Bronchial epithelial cell (primary cell): ENCODE measurements around the gene CYP4F12. TPM values are rescaled to one million over a fixed set of nuclear protein-coding genes. Genes with fewer than 3 reads are reported as not detected.

ENCODE experiments used
- total RNA-seq: library from RNA; depleted of rRNA; stranded (reverse); fragments of >200 nt; gene quantifications from 2 replicates; pipeline ENCODE4 v1.2.1, GENCODE V29; 2014

CYP4F12 gene
- total RNA-seq, 1 donor from 2014 or later: 2.6 TPM

Other genes starting within 250 kb of the CYP4F12 start
- 2.4 and 4.2 TPM in 2 replicates for gene WIZ, start 223.1 kb upstream of the CYP4F12 start, total RNA-seq
- gene RASAL3, start 208.5 kb upstream of the CYP4F12 start, total RNA-seq: not detected in 2 replicates
- gene PGLYRP2, start 193.6 kb upstream of the CYP4F12 start, total RNA-seq: not detected in 2 replicates
- gene CYP4F22, start 164.6 kb upstream of the CYP4F12 start, total RNA-seq: 0.13 TPM in 1 of 2 replicates, not detected in the other
- gene CYP4F8, start 57.9 kb upstream of the CYP4F12 start, total RNA-seq: not detected in 2 replicates
- 2.9 and 3.2 TPM in 2 replicates for gene CYP4F3, start 32.2 kb upstream of the CYP4F12 start, total RNA-seq
- gene OR10H2, start 54.9 kb downstream of the CYP4F12 start, total RNA-seq: not detected in 2 replicates
- gene OR10H3, start 64.9 kb downstream of the CYP4F12 start, total RNA-seq: not detected in 2 replicates
- not detected in 2 replicates for gene OR10H5, start 114.6 kb downstream of the CYP4F12 start, total RNA-seq
- not detected in 2 replicates for gene OR10H1, start 142.6 kb downstream of the CYP4F12 start, total RNA-seq
- under 0.01 TPM in 1 of 2 replicates, not detected in the other for gene CYP4F2, start 225.0 kb downstream of the CYP4F12 start, total RNA-seq